ENCODE data around the gene TBRG4.

TBRG4 gene

DNA sequence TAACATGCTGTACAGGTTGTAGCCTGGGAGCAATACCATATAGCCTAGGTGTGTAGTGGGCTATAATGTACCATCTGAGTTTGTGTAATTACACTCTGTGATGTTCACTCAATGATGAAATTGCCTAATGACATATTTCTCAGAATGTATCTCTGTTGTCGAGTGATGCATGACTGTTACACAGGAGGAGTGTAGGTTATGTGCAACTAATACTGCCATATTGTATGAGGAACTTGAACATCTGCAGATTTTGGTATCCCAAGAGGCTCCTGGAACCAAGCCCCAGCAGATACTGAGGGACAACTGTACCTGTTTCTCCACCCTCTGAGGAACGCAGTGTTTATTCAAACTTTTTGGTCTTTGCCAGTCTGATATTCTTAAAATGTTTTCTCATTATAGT, 61.3 kb downstream of the TBRG4 start:
- DNase-seq, result no peak
